GM21786 (cell line): Measurements from ENCODE around the gene HHLA2.

Experiments used
- ATAC-seq: cut with Tn5 transposase; IDR thresholded peaks from one replicate; pipeline ENCODE4 v1.9.1; 2021; ENCODE audit not compliant: unreplicated experiment

HHLA2 gene

GRCh38 chr3:108416111-108416869, 119.9 kb downstream of the HHLA2 start:
- ATAC-seq, result no peak

GRCh38 chr3:108420926-108421325, 124.6 kb downstream of the HHLA2 start:
- ATAC-seq, result no peak
